ENCODE results near the gene FGGY.

Gene FGGY

GRCh38 chr1:59285691-59286090, 11.2 kb upstream of the FGGY start:
- no peak for DNase-seq (ENCODE audit: low read depth, low spot score)
- TF ChIP-seq CTCF (IDR thresholded peaks at IDR 0.05; ENCODE audit: insufficient read depth, low read length, missing control alignments): no peak
- H3K4me3 ChIP-seq (ENCODE audit: low read depth, low read length): no peak overlapping the region
- POLR2A ChIA-PET: interaction anchor here (0.7 kb wide), 1 partner anchor 82 kb away, joined by 4 read pairs; no protein-coding TSS in a partner anchor
- CTCF ChIA-PET: interaction anchor here (0.6 to 1.1 kb wide), 2 partner anchors 9 to 10 kb away, joined by 3 to 4 read pairs; no protein-coding TSS in a partner anchor

- TF ChIP-seq CTCF (IDR thresholded peaks at IDR 0.05; ENCODE audit: insufficient read depth, low read length, missing control alignments): no peak
- ChIA-PET CTCF (no interaction called here), POLR2A (no interaction called here)
- DNase-seq (ENCODE audit: low read depth, low spot score): no peak
- H3K4me3 ChIP-seq (ENCODE audit: low read depth, low read length): no peak overlapping the region
Observed at GRCh38 chr1:59288046-59288445, 8.8 kb upstream of the FGGY start.

- DNase-seq (ENCODE audit: low read depth, low spot score): no peak
- no peak overlapping the region for H3K4me3 ChIP-seq (ENCODE audit: low read depth, low read length)
- POLR2A ChIA-PET: no interaction called here
- TF ChIP-seq CTCF (IDR thresholded peaks at IDR 0.05; ENCODE audit: insufficient read depth, low read length, missing control alignments): no peak
- CTCF ChIA-PET: no interaction called here
Observed at GRCh38 chr1:59289570-59289969, 7.3 kb upstream of the FGGY start.

- ChIA-PET POLR2A (no interaction called here), CTCF (interaction anchor here (0.7 to 1.1 kb wide), 2 partner anchors 8 to 409 kb away, joined by 3 read pairs; no protein-coding TSS in a partner anchor)
- no peak for DNase-seq (ENCODE audit: low read depth, low spot score)
- H3K4me3 ChIP-seq (ENCODE audit: low read depth, low read length): no peak overlapping the region
- TF ChIP-seq CTCF (IDR thresholded peaks at IDR 0.05; ENCODE audit: insufficient read depth, low read length, missing control alignments): peak; percentile 17
Observed at GRCh38 chr1:59290193-59290949, 6.5 kb upstream of the FGGY start.

- DNase-seq (ENCODE audit: low read depth, low spot score): no peak
- no peak for TF ChIP-seq CTCF (IDR thresholded peaks at IDR 0.05; ENCODE audit: insufficient read depth, low read length, missing control alignments)
- CTCF ChIA-PET: interaction anchor here (1.1 kb wide), 1 partner anchor 408 kb away, joined by 3 read pairs; no protein-coding TSS in a partner anchor
- no peak overlapping the region for H3K4me3 ChIP-seq (ENCODE audit: low read depth, low read length)
- POLR2A ChIA-PET: no interaction called here
Observed at GRCh38 chr1:59291561-59291960, 5.3 kb upstream of the FGGY start.

- no peak for DNase-seq (ENCODE audit: low read depth, low spot score)
- ChIA-PET POLR2A (no interaction called here), CTCF (no interaction called here)
- no peak overlapping the region for H3K4me3 ChIP-seq (ENCODE audit: low read depth, low read length)
- TF ChIP-seq CTCF (IDR thresholded peaks at IDR 0.05; ENCODE audit: insufficient read depth, low read length, missing control alignments): no peak
Observed at GRCh38 chr1:59292562-59292961, 4.3 kb upstream of the FGGY start.

Measured in AG04449 (cell line).